ENCODE results near the gene NECAB3.
A peak's percentile ranks its signal among the peaks of the same experiment; 100 is the strongest.

The NECAB3 gene

DNA sequence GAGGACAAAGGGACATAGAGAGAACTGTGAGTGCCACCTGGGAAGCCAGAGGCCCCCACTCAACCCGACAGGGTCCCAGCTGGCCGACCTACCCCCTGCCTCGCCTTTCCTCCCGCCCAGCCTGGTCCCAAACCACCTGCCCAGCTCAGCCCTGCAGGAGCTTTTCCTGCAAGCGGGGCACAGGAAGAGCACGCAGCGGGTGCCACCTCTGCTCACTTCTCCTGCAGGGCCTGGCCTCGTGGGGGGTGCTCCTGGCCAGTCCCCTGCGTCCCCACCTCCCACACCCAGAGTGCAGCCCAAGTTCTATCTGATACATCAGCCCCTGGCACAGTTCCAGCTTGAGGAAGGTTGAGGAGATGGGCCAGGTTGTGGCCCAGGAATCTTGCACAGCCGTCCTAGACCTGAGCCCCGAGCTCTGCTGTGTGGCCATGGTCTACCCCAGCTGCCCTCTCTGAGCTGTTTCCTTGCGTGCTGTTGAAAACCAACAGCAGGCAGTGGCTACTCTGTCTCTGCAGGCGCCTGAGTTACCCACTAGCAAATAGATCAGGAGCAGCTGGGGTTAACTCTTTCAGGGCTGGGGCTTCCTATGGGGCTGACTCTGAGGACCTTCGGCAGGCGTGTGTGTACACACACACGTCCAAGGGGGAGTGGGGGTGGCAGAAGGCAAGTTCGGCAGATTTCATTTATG lies 1.7 kb downstream of the NECAB3 start:
- Histone ChIP-seq H3K79me2 (ENCODE audit: control insufficient read depth, low read length) (peaks cover 21% of the 10 kb centered on the region), H3K9me2 (replicated peaks; ENCODE audit: control insufficient read depth, low read length) (no peaks in the 10 kb centered on the region), H3K4me3 (ENCODE audit: low read length) (no peak overlapping the region; the same call in 1 of the 2 replicates), H4K20me1 (ENCODE audit: control insufficient read depth, insufficient read depth, low read depth, low read length) (peaks cover 4% of the 10 kb centered on the region; the same call in 1 of the 2 replicates), H3K9me3 (ENCODE audit: control insufficient read depth, insufficient read depth, low read length) (no peaks in the 10 kb centered on the region), H3K27ac (ENCODE audit: low read depth, low read length) (no peak overlapping the region), H3K4me1 (ENCODE audit: control insufficient read depth, low read length) (peaks cover 48% of the 10 kb centered on the region), H3K36me3 (ENCODE audit: control insufficient read depth, low read length) (peaks cover 44% of the 10 kb centered on the region), H3F3A (ENCODE audit: control insufficient read depth, insufficient read depth) (peaks cover 25% of the 10 kb centered on the region), H3K4me2 (ENCODE audit: low read length) (peak overlapping the region; percentile 93), H3K27me3 (ENCODE audit: control insufficient read depth, low read length) (no peaks in the 10 kb centered on the region)
- TF ChIP-seq EZH2phosphoT487 (IDR thresholded peaks at IDR 0.05; ENCODE audit: borderline replicate concordance, low read length), result no peak
- TF ChIP-seq, protein P1, sequence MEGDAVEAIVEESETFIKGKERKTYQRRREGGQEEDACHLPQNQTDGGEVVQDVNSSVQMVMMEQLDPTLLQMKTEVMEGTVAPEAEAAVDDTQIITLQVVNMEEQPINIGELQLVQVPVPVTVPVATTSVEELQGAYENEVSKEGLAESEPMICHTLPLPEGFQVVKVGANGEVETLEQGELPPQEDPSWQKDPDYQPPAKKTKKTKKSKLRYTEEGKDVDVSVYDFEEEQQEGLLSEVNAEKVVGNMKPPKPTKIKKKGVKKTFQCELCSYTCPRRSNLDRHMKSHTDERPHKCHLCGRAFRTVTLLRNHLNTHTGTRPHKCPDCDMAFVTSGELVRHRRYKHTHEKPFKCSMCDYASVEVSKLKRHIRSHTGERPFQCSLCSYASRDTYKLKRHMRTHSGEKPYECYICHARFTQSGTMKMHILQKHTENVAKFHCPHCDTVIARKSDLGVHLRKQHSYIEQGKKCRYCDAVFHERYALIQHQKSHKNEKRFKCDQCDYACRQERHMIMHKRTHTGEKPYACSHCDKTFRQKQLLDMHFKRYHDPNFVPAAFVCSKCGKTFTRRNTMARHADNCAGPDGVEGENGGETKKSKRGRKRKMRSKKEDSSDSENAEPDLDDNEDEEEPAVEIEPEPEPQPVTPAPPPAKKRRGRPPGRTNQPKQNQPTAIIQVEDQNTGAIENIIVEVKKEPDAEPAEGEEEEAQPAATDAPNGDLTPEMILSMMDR (IDR thresholded peaks at IDR 0.05; ENCODE audit: low read depth, low read length, poor library complexity, severe bottlenecking), result no peak

DNA sequence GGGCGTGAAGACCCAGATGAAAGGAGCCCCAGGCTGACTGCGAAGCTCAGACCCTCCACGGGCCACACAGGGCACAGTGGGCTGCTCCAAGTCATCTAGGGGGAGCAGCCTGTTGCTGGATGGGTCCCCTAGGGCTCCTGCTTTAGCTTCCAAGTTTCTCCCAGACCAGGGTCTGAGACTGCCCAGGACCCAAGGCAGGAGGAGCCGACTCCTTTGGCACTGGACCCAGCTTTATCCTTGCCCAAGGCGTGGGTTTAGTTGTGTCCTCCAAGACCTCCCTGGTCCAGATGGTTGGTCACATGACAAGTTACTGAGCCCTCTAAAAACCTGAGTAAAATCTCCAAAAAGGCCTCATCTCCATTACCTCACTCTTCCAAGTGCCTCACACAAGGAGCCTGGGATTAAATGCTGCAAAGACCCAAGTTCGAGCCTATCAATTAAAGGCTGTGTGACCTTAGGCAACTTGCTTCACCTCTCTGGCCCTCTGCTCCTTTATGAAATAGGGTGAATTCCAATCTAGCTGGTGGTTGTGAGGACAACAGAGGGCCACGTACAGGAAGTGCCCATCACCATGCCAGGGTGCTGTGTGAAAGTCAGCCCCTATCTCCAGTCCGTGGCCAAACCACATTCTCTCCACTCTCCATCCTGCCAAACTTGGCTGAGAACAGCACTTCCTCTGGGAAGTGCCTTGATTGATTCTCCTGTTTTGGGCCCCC lies 2.5 kb downstream of the NECAB3 start:
- peaks cover 35% of the 10 kb centered on the region for H3K36me3 ChIP-seq (ENCODE audit: control insufficient read depth, low read length)
- TF ChIP-seq, protein P1 (IDR thresholded peaks at IDR 0.05; ENCODE audit: low read depth, low read length, poor library complexity, severe bottlenecking), result no peak
- TF ChIP-seq EZH2phosphoT487 (IDR thresholded peaks at IDR 0.05; ENCODE audit: borderline replicate concordance, low read length), result no peak
- H3F3A ChIP-seq (ENCODE audit: control insufficient read depth, insufficient read depth), result peaks cover 24% of the 10 kb centered on the region
- H3K27ac ChIP-seq (ENCODE audit: low read depth, low read length), result no peak overlapping the region
- H3K9me3 ChIP-seq (ENCODE audit: control insufficient read depth, insufficient read depth, low read length), result no peaks in the 10 kb centered on the region
- H3K4me3 ChIP-seq (ENCODE audit: low read length), result no peak overlapping the region
- no peaks in the 10 kb centered on the region for H3K27me3 ChIP-seq (ENCODE audit: control insufficient read depth, low read length)
- H3K79me2 ChIP-seq (ENCODE audit: control insufficient read depth, low read length), result peaks cover 27% of the 10 kb centered on the region
- H3K9me2 ChIP-seq (replicated peaks; ENCODE audit: control insufficient read depth, low read length), result no peaks in the 10 kb centered on the region
- peaks cover 54% of the 10 kb centered on the region for H3K4me1 ChIP-seq (ENCODE audit: control insufficient read depth, low read length)
- H4K20me1 ChIP-seq (ENCODE audit: control insufficient read depth, insufficient read depth, low read depth, low read length), result peaks cover 4% of the 10 kb centered on the region; the same call in 1 of the 2 replicates
- H3K4me2 ChIP-seq (ENCODE audit: low read length), result no peak overlapping the region

DNA sequence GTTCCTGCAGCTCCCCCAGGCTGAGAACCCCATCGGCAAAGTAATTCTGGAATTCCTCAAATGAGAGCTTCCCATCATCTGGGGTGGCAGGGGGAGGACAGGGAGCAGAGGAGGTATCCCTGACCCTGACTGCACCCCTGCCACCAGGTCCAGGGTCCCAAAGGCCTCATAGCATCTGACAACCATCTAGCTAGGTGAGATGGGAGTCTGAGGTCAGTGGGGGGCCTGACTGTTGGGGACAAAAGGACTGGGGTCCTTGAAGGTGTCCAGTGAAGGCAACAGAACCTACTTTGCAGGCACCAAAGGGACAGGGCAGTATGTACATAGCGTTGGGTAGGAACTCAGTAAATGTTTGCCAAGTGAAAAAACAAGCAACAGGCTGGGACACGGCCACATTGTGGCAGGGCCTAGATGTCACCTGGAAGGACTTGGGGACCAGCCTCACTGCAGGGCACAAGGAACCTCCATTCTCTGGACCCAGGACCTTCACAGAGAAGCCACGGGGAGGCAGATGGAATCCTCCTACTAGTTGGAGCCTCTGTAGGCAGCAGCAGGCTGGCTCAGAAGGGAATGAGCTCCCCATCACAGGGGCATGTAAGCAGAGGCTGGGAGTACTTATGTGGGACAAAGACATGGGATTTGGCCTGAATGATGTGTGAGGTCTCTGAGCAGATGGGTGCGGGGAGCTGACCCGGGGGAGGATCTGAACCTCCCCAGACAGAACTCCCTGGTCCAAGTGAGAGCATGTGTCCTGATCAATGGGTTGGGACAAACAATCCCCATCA lies 3.3 kb downstream of the NECAB3 start:
- Histone ChIP-seq H3K27ac (ENCODE audit: low read depth, low read length) (no peak overlapping the region), H3K4me3 (ENCODE audit: low read length) (no peak overlapping the region), H3K4me1 (ENCODE audit: control insufficient read depth, low read length) (peaks cover 58% of the 10 kb centered on the region), H3K9me2 (replicated peaks; ENCODE audit: control insufficient read depth, low read length) (no peaks in the 10 kb centered on the region), H3K4me2 (ENCODE audit: low read length) (no peak overlapping the region), H4K20me1 (ENCODE audit: control insufficient read depth, insufficient read depth, low read depth, low read length) (peaks cover 4% of the 10 kb centered on the region; the same call in 1 of the 2 replicates), H3K36me3 (ENCODE audit: control insufficient read depth, low read length) (peaks cover 27% of the 10 kb centered on the region), H3F3A (ENCODE audit: control insufficient read depth, insufficient read depth) (peaks cover 23% of the 10 kb centered on the region), H3K27me3 (ENCODE audit: control insufficient read depth, low read length) (no peaks in the 10 kb centered on the region), H3K9me3 (ENCODE audit: control insufficient read depth, insufficient read depth, low read length) (no peaks in the 10 kb centered on the region), H3K79me2 (ENCODE audit: control insufficient read depth, low read length) (peaks cover 27% of the 10 kb centered on the region)
- TF ChIP-seq, protein P1 (IDR thresholded peaks at IDR 0.05; ENCODE audit: low read depth, low read length, poor library complexity, severe bottlenecking), result no peak
- TF ChIP-seq EZH2phosphoT487 (IDR thresholded peaks at IDR 0.05; ENCODE audit: borderline replicate concordance, low read length), result no peak

Data from DOHH2 (cell line).